Epithelial cell of esophagus (primary cell): ENCODE results near the gene ZNF784.
A peak's percentile ranks its signal among the peaks of the same experiment; 100 is the strongest.

Experiments used
- DNase-seq: peaks from one replicate; pipeline ENCODE4 v3.0.0; 2010; ENCODE audit warnings: low read depth
- H3K4me3 ChIP-seq: 2 replicates; pipeline ENCODE4 v1.5.1; 2011; ENCODE audit warnings: mild to moderate bottlenecking, low read length, control low read depth
- CTCF ChIP-seq: IDR thresholded peaks from 2 replicates; pipeline ENCODE4 v1.5.1; 2011; ENCODE audit warnings: low read depth, mild to moderate bottlenecking, low read length, control low read depth, inconsistent platforms; ENCODE audit not compliant: insufficient read depth; ENCODE audit errors: missing control alignments

The ZNF784 gene

GRCh38 chr19:55625004-55625326, 599 bp upstream of the ZNF784 start:
- DNase-seq: no peak
- TF ChIP-seq CTCF: no peak
- peak overlapping the region; percentile 62 for H3K4me3 ChIP-seq

- H3K4me3 ChIP-seq: no peak overlapping the region
- no peak for DNase-seq
- TF ChIP-seq CTCF: no peak
These were observed 805 bp downstream of the ZNF784 start for GRCh38 chr19:55623561-55623960.

- TF ChIP-seq CTCF: no peak
- H3K4me3 ChIP-seq: no peak overlapping the region
- DNase-seq: no peak
These were observed 1.2 kb downstream of the ZNF784 start for GRCh38 chr19:55623130-55623529.

DNA sequence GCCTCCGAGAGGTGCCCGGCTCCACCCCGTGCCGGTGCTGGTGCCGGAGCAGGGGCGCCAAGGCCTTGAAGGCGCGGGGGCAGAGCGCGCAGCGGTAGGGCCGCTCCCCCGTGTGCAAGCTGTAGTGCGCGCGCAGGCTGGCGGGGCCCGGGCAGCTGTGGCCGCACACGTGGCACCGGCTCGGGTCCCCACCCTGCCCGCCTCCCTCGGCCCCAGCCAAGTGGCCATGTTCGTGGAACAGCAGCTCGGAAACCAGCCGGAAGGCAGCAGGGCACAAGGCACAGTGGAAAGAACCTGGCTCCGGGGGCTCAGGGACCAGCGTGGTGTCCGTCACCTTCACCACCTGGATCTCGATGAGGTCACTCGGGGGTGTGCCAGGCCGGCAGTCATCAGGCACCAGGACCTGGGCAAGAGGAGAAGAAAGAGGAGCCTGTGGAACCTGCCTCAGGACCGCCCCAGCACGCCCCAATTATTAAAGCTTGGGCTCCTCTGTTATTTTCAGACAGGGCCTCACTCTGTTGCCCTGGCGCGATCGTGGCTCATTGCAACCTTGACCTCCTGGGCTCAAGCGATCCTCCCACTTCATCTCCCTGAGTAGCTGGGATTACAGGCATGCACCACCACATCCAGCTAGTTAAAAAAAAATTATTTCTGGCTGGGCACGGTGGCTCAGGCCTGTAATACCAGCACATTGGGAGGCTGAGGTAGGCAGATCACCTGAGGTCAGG, 2.0 kb downstream of the ZNF784 start:
- TF ChIP-seq CTCF: no peak
- no peak for DNase-seq
- H3K4me3 ChIP-seq: no peak overlapping the region

DNA sequence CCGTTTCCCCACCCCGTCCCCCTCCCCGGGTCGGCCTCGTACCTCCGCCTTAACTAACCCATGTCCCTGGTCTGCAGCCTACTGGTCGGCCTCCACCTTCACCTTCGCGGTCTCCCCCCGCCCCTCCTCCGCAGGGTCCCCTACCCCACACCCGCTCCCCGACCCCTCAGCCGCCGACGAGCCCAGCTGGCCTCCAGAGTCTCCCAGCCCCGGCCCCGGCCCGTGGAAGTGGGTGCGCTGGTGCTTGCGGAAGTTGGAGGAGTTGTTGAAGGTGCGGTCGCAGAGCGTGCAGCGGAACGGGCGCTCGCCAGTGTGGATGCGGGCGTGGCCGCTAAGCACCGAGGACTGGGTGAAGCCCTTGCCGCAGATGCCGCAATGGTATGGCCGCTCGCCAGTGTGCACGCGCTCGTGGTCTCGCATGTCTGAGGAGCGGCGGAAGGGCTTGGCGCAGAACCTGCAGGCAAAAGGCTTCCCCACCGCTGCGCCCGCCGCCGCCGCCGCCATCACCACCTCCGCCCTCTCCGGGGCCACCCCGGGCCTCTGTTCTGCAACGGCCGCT, 2.6 kb downstream of the ZNF784 start:
- no peak for TF ChIP-seq CTCF
- no peak for DNase-seq
- no peak overlapping the region for H3K4me3 ChIP-seq

GRCh38 chr19:55621205-55621672, 3.1 kb downstream of the ZNF784 start:
- no peak overlapping the region for H3K4me3 ChIP-seq
- no peak for TF ChIP-seq CTCF
- no peak for DNase-seq
